Measurements from ENCODE around the gene C4orf51.

C4orf51 gene

DNA sequence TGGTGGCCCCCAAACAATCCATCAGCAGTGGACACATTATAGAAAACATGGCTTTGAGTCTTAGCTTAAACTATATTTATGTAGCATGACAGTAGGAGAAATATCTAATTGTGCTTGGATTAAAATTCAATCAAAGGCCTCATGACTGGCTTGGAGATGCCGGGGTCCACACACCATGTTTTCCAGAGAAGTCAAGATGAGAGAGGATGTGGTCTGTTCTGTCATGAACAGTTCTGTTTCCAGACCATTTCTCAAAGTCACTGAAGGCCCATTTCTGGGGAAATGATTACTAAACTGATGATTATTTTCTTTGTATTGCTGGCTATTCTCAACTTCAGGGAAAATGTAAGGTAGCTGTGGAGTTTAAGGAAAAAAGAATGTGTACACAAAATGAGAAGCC lies 76.3 kb downstream of the C4orf51 start:
- DNase-seq (ENCODE audit: low read depth in 2 of 2): no peak

DNA sequence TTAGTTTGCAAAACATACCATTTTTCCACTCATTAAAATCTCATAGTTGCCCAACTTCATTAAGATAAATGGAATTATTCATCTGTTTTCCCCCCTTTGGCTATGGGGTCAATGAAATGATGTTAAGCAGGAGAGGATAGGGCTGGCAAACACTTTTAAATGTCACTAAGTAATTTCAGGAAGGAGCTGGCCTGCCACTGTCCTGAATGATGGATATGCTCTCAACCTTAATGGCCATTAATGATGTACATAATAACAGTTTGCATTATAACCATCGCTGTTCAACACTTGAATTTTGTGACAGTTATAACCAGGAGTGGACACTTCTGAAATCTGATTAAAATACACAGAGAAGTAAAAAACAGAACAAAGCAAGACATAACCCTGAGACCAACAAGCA lies 77.2 kb downstream of the C4orf51 start:
- DNase-seq (ENCODE audit: low read depth in 2 of 2): no peak

- DNase-seq (ENCODE audit: low read depth in 2 of 2): no peak
These were observed 80.2 kb downstream of the C4orf51 start for GRCh38 chr4:145760176-145760575.

DNA sequence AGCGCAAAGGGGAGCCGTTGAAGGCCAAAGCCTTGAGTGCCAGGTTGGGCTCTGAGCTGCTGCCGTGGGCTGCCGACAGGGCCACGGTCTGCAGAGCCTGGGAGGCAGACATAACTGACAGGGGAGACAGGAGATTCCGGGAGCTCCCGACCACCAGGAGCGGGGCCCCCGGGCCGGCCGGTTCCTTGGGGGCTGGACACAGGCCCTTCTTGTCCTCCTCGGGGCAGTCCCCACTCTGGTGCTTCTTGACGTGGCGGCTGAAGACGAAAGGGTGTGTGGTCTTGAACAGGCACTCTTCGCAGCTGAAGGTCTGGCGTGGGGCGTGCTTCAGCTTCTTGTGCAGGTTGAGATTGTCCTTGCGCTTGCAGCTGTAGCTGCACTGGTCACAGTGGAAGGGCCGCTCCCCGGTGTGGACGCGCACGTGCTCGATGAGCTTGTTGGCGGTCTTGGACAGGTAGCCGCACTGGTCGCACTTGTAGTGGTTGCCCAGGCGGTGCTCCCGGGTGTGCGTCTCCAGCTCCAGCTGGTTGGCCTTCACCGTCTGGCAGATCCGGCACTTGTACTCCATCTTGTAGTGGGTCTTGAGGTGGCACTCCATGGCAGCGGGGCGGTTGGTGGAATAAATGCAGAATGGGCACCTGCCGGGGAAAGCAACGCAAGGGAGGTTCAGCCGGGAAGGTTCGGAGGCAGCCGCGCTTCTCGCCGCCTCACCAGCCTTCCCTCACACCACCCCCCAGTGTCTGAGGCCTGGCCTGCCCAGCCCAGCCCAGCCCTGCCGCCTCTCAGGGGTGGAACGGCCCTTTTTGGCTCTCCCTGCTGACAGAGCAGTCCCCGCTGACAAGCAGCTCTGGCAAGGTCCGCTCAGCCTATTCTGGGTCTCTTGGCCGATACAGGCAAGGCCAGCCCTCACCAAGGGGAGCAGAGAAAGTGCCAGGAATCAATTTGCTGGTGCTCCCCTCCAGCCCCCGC lies 81.3 kb downstream of the C4orf51 start:
- no peak for DNase-seq (ENCODE audit: low read depth in 2 of 2)

DNA sequence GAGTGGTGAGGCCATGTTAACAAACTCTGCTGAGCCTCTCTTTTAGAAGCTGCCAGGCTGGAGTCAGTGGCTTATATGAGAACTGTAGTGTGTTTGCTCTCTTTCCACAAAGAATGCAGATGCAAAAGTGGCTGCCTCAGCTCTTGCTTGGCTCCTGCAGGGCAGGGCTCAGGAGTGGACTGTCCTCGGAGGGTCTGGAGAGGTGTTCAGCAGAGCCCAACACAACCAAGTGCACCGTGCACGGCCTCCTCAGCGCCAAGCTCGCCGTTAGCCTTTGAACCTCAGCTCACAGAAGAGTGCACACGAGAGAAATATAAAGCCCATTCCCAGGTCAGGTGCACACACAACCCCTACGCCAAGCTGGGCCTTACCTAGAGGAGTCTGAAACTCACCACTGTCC lies 82.8 kb downstream of the C4orf51 start:
- no peak for DNase-seq (ENCODE audit: low read depth in 2 of 2)

DNA sequence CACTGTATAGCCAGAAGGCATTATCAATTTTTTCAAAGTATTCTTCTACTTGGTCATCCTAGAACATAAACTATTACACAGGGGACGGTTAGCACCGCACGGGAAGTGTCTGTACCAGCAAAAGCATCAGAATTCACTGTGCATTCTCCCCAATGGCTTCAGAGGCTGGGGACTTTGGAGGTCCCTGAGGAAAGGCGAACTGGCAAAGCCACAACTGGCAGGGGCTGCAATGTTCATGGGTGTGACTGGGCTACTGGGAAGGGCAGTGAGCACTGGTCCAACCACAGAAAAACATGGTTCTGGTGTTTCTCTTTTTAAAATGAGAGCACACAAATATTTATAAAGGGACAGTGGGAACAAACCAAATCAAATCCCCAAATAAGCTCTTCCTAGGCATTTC lies 83.5 kb downstream of the C4orf51 start:
- no peak for DNase-seq (ENCODE audit: low read depth in 2 of 2)

DNA sequence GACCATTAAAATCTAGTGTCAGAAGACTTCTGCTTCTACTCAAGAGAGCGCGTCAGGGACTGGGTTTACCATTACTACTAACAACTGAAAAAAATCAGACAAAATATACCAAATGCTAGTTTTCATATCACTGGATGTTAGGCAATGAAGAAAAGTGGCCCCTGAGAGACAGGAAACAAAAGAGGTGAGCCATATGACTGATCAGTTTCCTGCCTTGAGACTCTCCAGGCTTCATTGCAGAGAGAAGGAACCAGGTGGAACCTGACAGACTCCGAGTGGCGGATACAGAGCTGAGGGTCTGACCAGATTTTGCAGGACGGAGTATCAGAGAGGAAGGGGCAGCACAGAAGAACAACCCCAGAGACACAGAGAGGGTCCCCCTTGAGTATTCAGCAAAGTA lies 86.3 kb downstream of the C4orf51 start:
- no peak for DNase-seq (ENCODE audit: low read depth in 2 of 2)

GRCh38 chr4:145769450-145770037 lies 89.6 kb downstream of the C4orf51 start:
- DNase-seq (ENCODE audit: low read depth in 2 of 2): no peak

- DNase-seq (ENCODE audit: low read depth in 2 of 2): no peak
These were observed 90.2 kb downstream of the C4orf51 start for GRCh38 chr4:145770124-145770523.

DNA sequence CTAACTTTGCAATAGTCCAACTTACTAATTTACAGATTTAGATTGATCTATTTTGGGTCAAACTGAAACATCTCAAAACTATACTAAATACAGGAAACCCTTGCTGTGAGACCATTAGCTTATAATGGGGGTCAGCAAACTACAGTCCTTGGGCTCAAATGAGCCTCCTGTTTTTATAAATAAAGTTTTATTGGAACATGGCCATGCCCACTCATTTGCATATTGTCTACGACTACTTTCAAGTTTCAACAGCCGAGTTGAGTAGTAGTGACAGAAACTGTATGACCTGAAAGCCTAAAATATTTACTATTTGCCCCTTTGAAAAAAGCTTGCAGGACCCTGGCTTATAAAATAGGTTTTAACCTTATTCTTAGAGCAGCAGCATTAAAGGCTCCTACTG lies 92.4 kb downstream of the C4orf51 start:
- DNase-seq (ENCODE audit: low read depth in 2 of 2): no peak

GRCh38 chr4:145773581-145774234 lies 93.8 kb downstream of the C4orf51 start:
- no peak for DNase-seq (ENCODE audit: low read depth in 2 of 2)

DNA sequence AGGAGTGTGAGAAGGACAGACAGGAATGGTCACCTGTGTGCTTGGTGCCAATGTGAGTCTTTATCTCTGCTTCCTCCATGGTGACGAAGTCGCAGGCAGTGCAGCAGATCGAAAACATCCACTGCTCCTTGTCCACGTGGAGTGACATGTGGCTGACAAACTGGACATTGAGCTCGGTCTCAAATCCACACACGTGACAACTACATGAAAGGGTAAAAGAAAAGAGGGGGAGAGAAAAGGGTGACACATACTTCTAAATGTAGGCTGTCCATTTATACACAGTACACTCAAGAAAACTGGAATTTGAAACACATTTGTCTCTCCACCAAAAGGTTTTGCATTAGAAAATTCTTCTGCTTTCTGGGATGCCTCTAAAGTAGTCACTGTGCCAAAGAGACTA lies 94.5 kb downstream of the C4orf51 start:
- DNase-seq (ENCODE audit: low read depth in 2 of 2): no peak

DNA sequence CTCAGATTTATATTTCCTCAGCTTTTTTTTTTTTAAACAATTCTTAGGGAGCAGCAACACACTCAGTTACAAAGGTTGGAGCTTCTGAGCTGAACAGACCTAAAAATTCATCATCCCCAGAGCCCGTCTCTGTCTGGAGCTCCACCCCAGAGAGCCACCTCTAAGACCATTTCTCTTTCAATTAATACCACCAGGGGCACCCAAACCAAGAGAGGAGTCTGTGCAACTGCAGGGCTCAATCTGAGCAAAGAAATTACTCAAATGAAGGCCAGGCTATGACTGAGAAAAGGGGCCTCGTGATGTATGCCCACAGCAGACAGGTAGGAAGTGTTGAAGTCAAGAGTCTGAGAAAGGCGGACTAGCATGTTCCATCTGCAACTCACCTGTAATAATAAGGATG lies 95.5 kb downstream of the C4orf51 start:
- no peak for DNase-seq (ENCODE audit: low read depth in 2 of 2)

DNA sequence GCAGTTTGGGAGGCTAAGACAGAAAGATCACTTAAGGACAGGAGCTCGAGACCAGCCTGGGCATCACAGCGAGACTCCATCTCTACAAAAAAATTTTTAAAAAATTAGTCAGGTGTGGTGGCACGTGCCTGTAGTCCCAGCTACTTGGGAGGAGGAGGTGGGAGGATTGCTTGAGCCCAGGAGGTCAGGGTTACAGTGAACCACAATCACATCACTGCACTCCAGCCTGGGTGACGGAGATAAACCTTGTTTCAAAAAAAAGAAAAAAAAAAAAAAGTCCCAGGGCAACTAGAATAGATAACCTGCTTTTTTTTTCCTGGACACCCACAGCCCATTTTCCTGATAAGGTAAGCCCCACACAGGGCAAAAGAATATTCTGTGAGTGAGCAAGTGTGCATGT lies 96.3 kb downstream of the C4orf51 start:
- no peak for DNase-seq (ENCODE audit: low read depth in 2 of 2)

GRCh38 chr4:145779319-145779801 lies 99.4 kb downstream of the C4orf51 start:
- no peak for DNase-seq (ENCODE audit: low read depth in 2 of 2)

- DNase-seq (ENCODE audit: low read depth in 2 of 2): no peak
These were observed 101.4 kb downstream of the C4orf51 start for GRCh38 chr4:145781351-145781750.

Measured in stimulated activated CD8-positive, alpha-beta memory T cell treated with anti-CD3 and anti-CD28 coated beads, Interleukin-2, amount 100 ng/mL, for 1 hour (primary cell).